ENCODE measurements around the gene ARHGAP42.

Gene ARHGAP42

DNA sequence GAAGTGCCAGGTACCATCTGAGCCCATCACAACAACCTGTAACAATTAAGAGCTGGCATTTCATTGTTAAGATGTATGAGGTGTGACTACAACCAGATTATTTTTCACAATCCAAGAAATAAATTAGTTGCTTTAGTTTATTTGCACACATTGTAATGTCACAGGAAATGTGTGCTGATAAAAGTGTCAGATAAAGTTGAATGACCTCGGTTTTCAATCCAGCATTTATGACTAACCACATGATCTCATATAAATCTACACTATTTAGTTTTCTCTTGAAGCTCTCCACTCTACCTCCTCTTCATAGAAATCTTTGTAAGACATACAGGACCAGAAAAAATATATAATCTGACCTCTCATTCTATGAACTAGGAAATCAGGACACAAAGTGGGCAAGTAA, 276.3 kb downstream of the ARHGAP42 start:
- no peak overlapping the region for H3K27ac ChIP-seq
- ChIA-PET CTCF (no interaction called here), POLR2A (ENCODE audit: low non-redundant PET) (no interaction called here)
- TF ChIP-seq, protein P1, sequence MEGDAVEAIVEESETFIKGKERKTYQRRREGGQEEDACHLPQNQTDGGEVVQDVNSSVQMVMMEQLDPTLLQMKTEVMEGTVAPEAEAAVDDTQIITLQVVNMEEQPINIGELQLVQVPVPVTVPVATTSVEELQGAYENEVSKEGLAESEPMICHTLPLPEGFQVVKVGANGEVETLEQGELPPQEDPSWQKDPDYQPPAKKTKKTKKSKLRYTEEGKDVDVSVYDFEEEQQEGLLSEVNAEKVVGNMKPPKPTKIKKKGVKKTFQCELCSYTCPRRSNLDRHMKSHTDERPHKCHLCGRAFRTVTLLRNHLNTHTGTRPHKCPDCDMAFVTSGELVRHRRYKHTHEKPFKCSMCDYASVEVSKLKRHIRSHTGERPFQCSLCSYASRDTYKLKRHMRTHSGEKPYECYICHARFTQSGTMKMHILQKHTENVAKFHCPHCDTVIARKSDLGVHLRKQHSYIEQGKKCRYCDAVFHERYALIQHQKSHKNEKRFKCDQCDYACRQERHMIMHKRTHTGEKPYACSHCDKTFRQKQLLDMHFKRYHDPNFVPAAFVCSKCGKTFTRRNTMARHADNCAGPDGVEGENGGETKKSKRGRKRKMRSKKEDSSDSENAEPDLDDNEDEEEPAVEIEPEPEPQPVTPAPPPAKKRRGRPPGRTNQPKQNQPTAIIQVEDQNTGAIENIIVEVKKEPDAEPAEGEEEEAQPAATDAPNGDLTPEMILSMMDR (conservative IDR thresholded peaks at IDR 0.05; ENCODE audit: low read depth), result no peak
- DNase-seq (ENCODE audit: low spot score), result no peak

DNA sequence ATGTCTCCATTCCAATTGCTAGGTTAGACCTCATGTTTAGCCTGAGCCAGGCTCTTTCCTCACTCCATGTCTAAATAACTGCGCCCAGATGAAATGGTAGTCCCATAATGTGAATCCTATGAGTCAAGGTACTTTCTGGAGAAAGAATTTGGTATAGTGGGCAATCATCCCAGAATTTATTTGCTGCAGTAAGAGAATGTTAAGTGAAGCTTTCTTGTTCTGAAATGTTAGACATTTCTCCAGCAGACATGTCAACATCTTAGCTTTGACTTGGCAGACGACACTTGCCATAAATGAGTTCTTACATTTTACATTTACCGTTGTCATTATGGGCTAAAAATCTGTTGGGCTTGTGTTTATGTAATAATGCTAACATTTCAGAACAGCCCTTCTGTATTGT, 277.3 kb downstream of the ARHGAP42 start:
- no peak for DNase-seq (ENCODE audit: low spot score)
- TF ChIP-seq, protein P1 (conservative IDR thresholded peaks at IDR 0.05; ENCODE audit: low read depth), result no peak
- CTCF ChIA-PET, result no interaction called here
- H3K27ac ChIP-seq, result no peak overlapping the region
- POLR2A ChIA-PET (ENCODE audit: low non-redundant PET), result no interaction called here

DNA sequence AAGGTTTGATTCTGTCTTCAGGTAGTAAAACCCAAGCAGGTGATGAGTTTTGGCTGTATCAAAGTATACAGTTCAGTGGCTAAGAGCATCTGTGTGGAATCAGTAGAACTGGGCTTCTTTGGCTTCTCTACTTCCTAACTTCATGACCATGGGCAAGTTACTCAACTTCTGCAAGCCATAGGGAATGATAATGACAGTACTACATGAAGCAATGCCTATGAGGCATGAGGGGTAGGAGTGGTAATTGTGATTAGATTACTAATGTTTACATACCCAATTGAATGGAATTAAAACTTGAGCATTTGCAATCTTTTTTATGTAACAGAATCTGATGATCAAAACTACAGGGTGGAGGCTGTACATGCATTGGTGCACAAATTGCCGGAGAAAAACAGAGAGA, 278.3 kb downstream of the ARHGAP42 start:
- ChIA-PET CTCF (no interaction called here), POLR2A (ENCODE audit: low non-redundant PET) (no interaction called here)
- no peak for DNase-seq (ENCODE audit: low spot score)
- TF ChIP-seq, protein P1 (conservative IDR thresholded peaks at IDR 0.05; ENCODE audit: low read depth), result no peak
- no peak overlapping the region for H3K27ac ChIP-seq

DNA sequence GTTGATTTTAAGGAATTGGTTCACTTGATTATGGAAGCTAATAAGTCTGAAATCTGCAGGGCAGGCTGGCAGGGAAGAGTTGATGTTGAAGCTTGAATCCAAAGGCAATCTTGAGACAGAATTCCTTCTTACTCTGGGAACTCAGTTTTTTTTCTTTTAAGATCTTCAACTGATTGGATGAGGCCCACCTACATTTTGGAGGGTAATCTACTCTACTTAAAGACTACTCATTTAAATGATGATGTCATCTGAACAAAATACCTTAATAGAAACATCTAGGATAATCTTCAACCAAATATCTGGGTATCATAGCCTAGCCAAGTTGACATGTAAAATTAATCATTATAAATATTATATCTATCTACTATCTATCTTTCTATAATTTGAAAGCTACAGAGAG, 279.3 kb downstream of the ARHGAP42 start:
- TF ChIP-seq, protein P1 (conservative IDR thresholded peaks at IDR 0.05; ENCODE audit: low read depth), result no peak
- DNase-seq (ENCODE audit: low spot score), result no peak
- ChIA-PET POLR2A (ENCODE audit: low non-redundant PET) (no interaction called here), CTCF (no interaction called here)
- no peak overlapping the region for H3K27ac ChIP-seq

DNA sequence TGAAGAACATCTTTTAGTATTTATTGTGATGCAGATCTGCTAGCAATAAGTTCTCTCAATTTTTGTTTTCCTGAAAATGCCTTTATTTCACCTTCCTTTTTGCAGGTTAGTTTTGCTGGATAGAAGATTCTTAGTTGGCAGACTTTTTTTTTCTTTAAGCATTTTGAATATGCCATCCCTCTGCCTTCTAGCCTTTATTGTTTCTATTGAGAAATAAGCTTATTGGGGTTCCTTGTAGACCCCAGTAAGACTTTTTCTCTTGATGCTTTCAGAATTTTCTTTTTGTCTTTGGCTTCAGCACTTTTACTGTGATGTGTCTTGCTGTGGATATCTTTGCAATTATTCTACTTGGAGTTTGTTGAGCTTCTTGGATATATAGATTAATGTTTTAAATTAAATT, 281.9 kb downstream of the ARHGAP42 start:
- no peak for DNase-seq (ENCODE audit: low spot score)
- ChIA-PET POLR2A (ENCODE audit: low non-redundant PET) (no interaction called here), CTCF (interaction anchor here (0.7 kb wide), 1 partner anchor 364 kb away, joined by 3 read pairs; no protein-coding TSS in a partner anchor)
- TF ChIP-seq, protein P1 (conservative IDR thresholded peaks at IDR 0.05; ENCODE audit: low read depth), result no peak
- H3K27ac ChIP-seq, result no peak overlapping the region

DNA sequence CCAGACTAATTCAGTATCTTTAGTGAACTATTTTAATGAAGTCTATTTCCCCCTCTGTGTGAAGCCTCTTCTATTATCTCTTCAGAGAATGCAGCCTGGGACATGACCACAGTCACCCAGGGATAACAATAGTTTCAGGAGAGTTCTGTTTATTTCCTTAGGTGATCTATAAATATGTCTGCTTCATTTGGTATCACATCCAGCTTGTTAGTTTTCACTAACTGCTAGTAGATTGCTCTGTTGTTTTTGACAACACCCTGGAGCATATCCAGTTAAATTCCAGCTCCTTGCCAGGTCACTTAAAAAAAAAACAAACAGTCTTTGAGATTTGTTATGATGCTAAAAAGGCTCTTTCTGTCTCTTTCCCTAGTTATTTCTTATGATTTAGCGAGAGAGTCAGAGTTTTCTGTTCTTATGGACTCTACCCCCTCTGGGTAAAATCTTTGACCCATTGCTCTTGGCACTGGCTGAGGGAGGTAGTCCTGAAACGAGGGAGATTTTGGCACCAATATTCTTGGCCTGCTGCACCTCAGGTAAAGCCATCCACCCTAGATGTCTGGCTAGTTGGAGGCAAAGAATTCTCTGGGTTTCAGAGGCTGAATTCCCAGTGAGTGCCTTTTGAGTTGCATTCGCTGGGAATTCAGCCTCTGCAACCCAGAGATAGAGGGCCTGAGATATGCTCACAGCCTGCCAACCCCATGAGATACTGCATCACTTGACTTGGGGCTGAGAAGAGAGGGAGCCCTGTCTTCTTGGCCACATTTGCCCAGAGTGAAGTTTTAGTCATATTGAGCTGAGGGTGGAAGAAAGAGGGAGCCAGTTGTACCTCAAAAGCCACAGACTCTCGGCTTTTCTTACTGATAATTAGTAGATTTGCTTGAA, 283.4 kb downstream of the ARHGAP42 start:
- POLR2A ChIA-PET (ENCODE audit: low non-redundant PET), result interaction anchor here (0.6 kb wide), 1 partner anchor 10 kb away, joined by 3 read pairs; no protein-coding TSS in a partner anchor
- CTCF ChIA-PET, result no interaction called here
- no peak for DNase-seq (ENCODE audit: low spot score)
- TF ChIP-seq, protein P1 (conservative IDR thresholded peaks at IDR 0.05; ENCODE audit: low read depth), result no peak
- no peak overlapping the region for H3K27ac ChIP-seq
